ENCODE results near the gene FBP1. TPM values are rescaled to one million over a fixed set of nuclear protein-coding genes. Genes with fewer than 3 reads are reported as not detected.

FBP1 gene
- polyA plus RNA-seq, 3 donors = 82.2 to 95.5 (median 84.4) TPM

DNA sequence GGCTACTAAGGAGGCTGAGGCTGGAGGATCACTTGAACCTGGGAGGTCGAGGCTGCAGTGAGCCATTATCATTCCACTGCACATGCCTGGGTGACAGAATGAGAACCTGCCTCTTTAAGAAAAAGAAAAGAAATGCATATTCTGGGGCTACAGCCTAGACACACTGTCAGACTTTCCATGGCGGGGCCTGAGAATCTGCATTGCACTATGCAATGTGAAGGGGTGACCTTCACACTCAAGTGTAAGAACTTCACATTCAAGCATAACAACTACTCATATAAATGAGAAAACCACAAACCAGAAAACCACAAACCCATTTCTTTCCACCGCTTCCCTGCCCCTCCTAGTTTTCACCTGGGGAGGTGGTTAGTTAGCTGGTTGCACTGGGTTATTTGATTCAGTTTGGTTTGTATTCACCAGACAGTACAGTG is 27.7 kb downstream of the FBP1 start:
- Mint-ChIP-seq H3K27ac (no peak overlapping the region), H3K36me3 (peaks cover 73 to 95% of the 10 kb centered on the region in 2 donors), H3K4me1 (peaks cover 6% of the 10 kb centered on the region), H3K4me3 (no peak overlapping the region), H3K27me3 (ENCODE audit: low read depth in 3 of 3) (peaks cover 0 to 4% (median 3%) of the 10 kb centered on the region in 3 donors), H3K9me3 (peaks cover 0 to 2% (median 0%) of the 10 kb centered on the region in 7 donors)
- H4K20me1 ChIP-seq (ENCODE audit: insufficient read depth, low read length) = peaks cover 6% of the 10 kb centered on the region
- H3K4me2 ChIP-seq (replicated peaks; ENCODE audit: extremely low read depth, low read length, poor library complexity, severe bottlenecking) = no peak overlapping the region
- no peaks in the 10 kb centered on the region for H3K79me2 ChIP-seq (ENCODE audit: insufficient read depth, low read length)
- no peaks in the 10 kb centered on the region for H3K4me1 ChIP-seq (ENCODE audit: control insufficient read depth in 1 of 2, insufficient read depth in 2 of 2, low read length in 2 of 2)
- no peaks in the 10 kb centered on the region for H3K27me3 ChIP-seq (ENCODE audit: control insufficient read depth in 2 of 2, insufficient read depth in 2 of 2, low read length in 2 of 2)
- no peak overlapping the region for H2AFZ ChIP-seq (ENCODE audit: insufficient read depth, low read depth, low read length, poor library complexity, severe bottlenecking)
- DNase-seq = no peak
- TF ChIP-seq, protein P1, sequence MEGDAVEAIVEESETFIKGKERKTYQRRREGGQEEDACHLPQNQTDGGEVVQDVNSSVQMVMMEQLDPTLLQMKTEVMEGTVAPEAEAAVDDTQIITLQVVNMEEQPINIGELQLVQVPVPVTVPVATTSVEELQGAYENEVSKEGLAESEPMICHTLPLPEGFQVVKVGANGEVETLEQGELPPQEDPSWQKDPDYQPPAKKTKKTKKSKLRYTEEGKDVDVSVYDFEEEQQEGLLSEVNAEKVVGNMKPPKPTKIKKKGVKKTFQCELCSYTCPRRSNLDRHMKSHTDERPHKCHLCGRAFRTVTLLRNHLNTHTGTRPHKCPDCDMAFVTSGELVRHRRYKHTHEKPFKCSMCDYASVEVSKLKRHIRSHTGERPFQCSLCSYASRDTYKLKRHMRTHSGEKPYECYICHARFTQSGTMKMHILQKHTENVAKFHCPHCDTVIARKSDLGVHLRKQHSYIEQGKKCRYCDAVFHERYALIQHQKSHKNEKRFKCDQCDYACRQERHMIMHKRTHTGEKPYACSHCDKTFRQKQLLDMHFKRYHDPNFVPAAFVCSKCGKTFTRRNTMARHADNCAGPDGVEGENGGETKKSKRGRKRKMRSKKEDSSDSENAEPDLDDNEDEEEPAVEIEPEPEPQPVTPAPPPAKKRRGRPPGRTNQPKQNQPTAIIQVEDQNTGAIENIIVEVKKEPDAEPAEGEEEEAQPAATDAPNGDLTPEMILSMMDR (IDR thresholded peaks at IDR 0.05) = no peak
- intact Hi-C loops (cut with micrococcal nuclease) = no loop called here
- no peaks in the 10 kb centered on the region for H3K9me3 ChIP-seq (replicated peaks in 1 of 2; ENCODE audit: control insufficient read depth in 1 of 2, insufficient read depth in 1 of 2, low read length in 2 of 2)
- H3K9ac ChIP-seq (ENCODE audit: insufficient read depth, low read length, poor library complexity, severe bottlenecking) = no peak overlapping the region
- no peak overlapping the region for H3K27ac ChIP-seq (ENCODE audit: low read depth in 1 of 2, low read length in 2 of 2)
- peaks cover 38 to 88% of the 10 kb centered on the region in 2 donors for H3K36me3 ChIP-seq (replicated peaks in 1 of 2; ENCODE audit: control insufficient read depth in 1 of 2, insufficient read depth in 2 of 2, low read length in 2 of 2)
- no peak overlapping the region for H3K4me3 ChIP-seq (replicated peaks in 1 of 3; ENCODE audit: low read depth in 2 of 3, low read length in 3 of 3)
- WGBS (ENCODE audit: insufficient coverage) = 100% methylated on average over 1 of the region's 3 CpGs

- peaks cover 77 to 95% of the 10 kb centered on the region in 2 donors for H3K36me3 Mint-ChIP-seq
- no peak overlapping the region for H3K4me3 Mint-ChIP-seq
- Histone ChIP-seq H3K27ac (ENCODE audit: low read depth in 1 of 2, low read length in 2 of 2) (no peak overlapping the region), H3K4me3 (replicated peaks in 1 of 3; ENCODE audit: low read depth in 2 of 3, low read length in 3 of 3) (no peak overlapping the region), H3K79me2 (ENCODE audit: insufficient read depth, low read length) (no peaks in the 10 kb centered on the region), H2AFZ (ENCODE audit: insufficient read depth, low read depth, low read length, poor library complexity, severe bottlenecking) (no peak overlapping the region), H3K27me3 (ENCODE audit: control insufficient read depth in 2 of 2, insufficient read depth in 2 of 2, low read length in 2 of 2) (no peaks in the 10 kb centered on the region), H3K36me3 (replicated peaks in 1 of 2; ENCODE audit: control insufficient read depth in 1 of 2, insufficient read depth in 2 of 2, low read length in 2 of 2) (peaks cover 43 to 89% of the 10 kb centered on the region in 2 donors), H3K9me3 (replicated peaks in 1 of 2; ENCODE audit: control insufficient read depth in 1 of 2, insufficient read depth in 1 of 2, low read length in 2 of 2) (no peaks in the 10 kb centered on the region), H3K9ac (ENCODE audit: insufficient read depth, low read length, poor library complexity, severe bottlenecking) (no peak overlapping the region), H3K4me2 (replicated peaks; ENCODE audit: extremely low read depth, low read length, poor library complexity, severe bottlenecking) (no peak overlapping the region), H4K20me1 (ENCODE audit: insufficient read depth, low read length) (peaks cover 6% of the 10 kb centered on the region), H3K4me1 (ENCODE audit: control insufficient read depth in 1 of 2, insufficient read depth in 2 of 2, low read length in 2 of 2) (no peaks in the 10 kb centered on the region)
- WGBS (ENCODE audit: insufficient coverage) = 98% methylated on average over 5 of the region's 6 CpGs
- peaks cover 0 to 2% (median 0%) of the 10 kb centered on the region in 7 donors for H3K9me3 Mint-ChIP-seq
- TF ChIP-seq, protein P1 (IDR thresholded peaks at IDR 0.05) = no peak
- H3K27me3 Mint-ChIP-seq (ENCODE audit: low read depth in 3 of 3) = peaks cover 0 to 4% (median 3%) of the 10 kb centered on the region in 3 donors
- no peak for DNase-seq
- H3K27ac Mint-ChIP-seq = no peak overlapping the region
- intact Hi-C loops (cut with micrococcal nuclease) = no loop called here
- H3K4me1 Mint-ChIP-seq = peaks cover 6% of the 10 kb centered on the region
These were observed 29.1 kb downstream of the FBP1 start for GRCh38 chr9:94610181-94610606.
